GM23338 (cell line): Measurements from ENCODE around the gene P2RY13. TPM values are rescaled to one million over a fixed set of nuclear protein-coding genes. Genes with fewer than 3 reads are reported as not detected.

Source experiments
- ATAC-seq: fragments of 200-7000 bp; cut with Tn5 transposase; 3 replicates; pipeline ENCODE4 v1.9.1; 2020
- DNase-seq: peaks from one replicate; pipeline ENCODE4 v3.0.0-alpha.2; 2015; ENCODE audit warnings: low spot score
- H2AFZ ChIP-seq: fragments of 200-600 bp; sonication (generic); 2 replicates; pipeline ENCODE4 v1.8.0; 2016; ENCODE audit warnings: antibody characterized with exemption, mild to moderate bottlenecking, moderate library complexity
- H3F3A ChIP-seq: fragments of 200-600 bp; sonication (generic); replicated peaks from 2 replicates; pipeline ENCODE4 v1.8.0; 2017; ENCODE audit warnings: antibody characterized with exemption, mixed run types, low read depth
- H3K27ac ChIP-seq: fragments of 200-600 bp; sonication (generic); 2 replicates; pipeline ENCODE4 v1.6.1; 2016; ENCODE audit warnings: low read depth
- H3K27me3 ChIP-seq: fragments of 200-600 bp; sonication (generic); 2 replicates; pipeline ENCODE4 v1.8.0; 2016; ENCODE audit warnings: mild to moderate bottlenecking, mixed run types, moderate library complexity; ENCODE audit not compliant: insufficient read depth
- H3K36me3 ChIP-seq: fragments of 200-600 bp; sonication (generic); 2 replicates; pipeline ENCODE4 v1.8.0; 2016; ENCODE audit warnings: mild to moderate bottlenecking; ENCODE audit not compliant: insufficient read depth
- H3K4me1 ChIP-seq: fragments of 200-600 bp; sonication (generic); 2 replicates; pipeline ENCODE4 v1.8.0; 2016; ENCODE audit warnings: mild to moderate bottlenecking, moderate library complexity; ENCODE audit not compliant: insufficient read depth
- H3K4me2 ChIP-seq: fragments of 200-600 bp; sonication (generic); 2 replicates; pipeline ENCODE4 v1.7.1; 2017; ENCODE audit warnings: mixed run types
- H3K4me3 ChIP-seq: fragments of 200-600 bp; sonication (generic); 2 replicates; pipeline ENCODE4 v1.6.1; 2016; ENCODE audit warnings: mixed run types
- H3K79me2 ChIP-seq: fragments of 200-600 bp; sonication (generic); replicated peaks from 2 replicates; pipeline ENCODE4 v1.8.0; 2017; ENCODE audit warnings: mild to moderate bottlenecking; ENCODE audit not compliant: insufficient read depth
- H3K9me2 ChIP-seq: fragments of 200-600 bp; sonication (generic); 2 replicates; pipeline ENCODE4 v1.8.0; 2017; ENCODE audit not compliant: insufficient read depth
- H4K20me1 ChIP-seq: fragments of 200-600 bp; sonication (generic); replicated peaks from 2 replicates; pipeline ENCODE4 v1.8.0; 2017; ENCODE audit warnings: mild to moderate bottlenecking; ENCODE audit not compliant: insufficient read depth
- H3K27ac Mint-ChIP-seq: 2 replicates; pipeline ENCODE4 v1.8.0; 2020; ENCODE audit warnings: inconsistent platforms, mild to moderate bottlenecking, moderate library complexity, mixed read lengths
- H3K27me3 Mint-ChIP-seq: 3 replicates; pipeline ENCODE4 v1.8.0; 2022; ENCODE audit warnings: low read depth, mild to moderate bottlenecking, moderate library complexity, mixed read lengths, inconsistent platforms; ENCODE audit not compliant: insufficient read depth, poor library complexity
- H3K36me3 Mint-ChIP-seq: 3 replicates; pipeline ENCODE4 v1.8.0; 2021; ENCODE audit warnings: low read depth, mild to moderate bottlenecking, inconsistent platforms, moderate library complexity, mixed read lengths
- H3K4me1 Mint-ChIP-seq: 3 replicates; pipeline ENCODE4 v1.8.0; 2020; ENCODE audit warnings: mild to moderate bottlenecking, inconsistent platforms, mixed read lengths
- H3K4me3 Mint-ChIP-seq: 3 replicates; pipeline ENCODE4 v1.8.0; 2021; ENCODE audit warnings: moderate library complexity, mild to moderate bottlenecking, inconsistent platforms, mixed read lengths
- H3K9me3 Mint-ChIP-seq: 3 replicates; pipeline ENCODE4 v1.8.0; 2020; ENCODE audit warnings: moderate library complexity, mild to moderate bottlenecking, inconsistent platforms, mixed read lengths
- CREB1 ChIP-seq: fragments of 250-450 bp; sonication (Bioruptor Pico); IDR thresholded peaks from 2 replicates; pipeline ENCODE4 v1.5.0; 2020; ENCODE audit warnings: low read depth, mild to moderate bottlenecking, moderate library complexity
- CTCF ChIP-seq, 2 experiments: fragments of 200-600 bp in 1 of 2; sonication (generic) in 1 of 2; conservative IDR thresholded peaks; 2 replicates each; pipeline versions ENCODE4 v1.5.1 to v1.6.1; 2016 to 2017; ENCODE audit warnings: antibody characterized with exemption in 2 of 2, low read depth in 2 of 2, mild to moderate bottlenecking in 2 of 2, moderate library complexity in 1 of 2
- ETS1 ChIP-seq: IDR thresholded peaks from 2 replicates; pipeline ENCODE4 v1.6.1; 2016; ENCODE audit warnings: antibody characterized with exemption
- EZH2 ChIP-seq: fragments of 200-600 bp; sonication (generic); IDR thresholded peaks from one replicate; pipeline ENCODE4 v1.8.0; 2017; ENCODE audit warnings: antibody characterized with exemption, mild to moderate bottlenecking, low read depth; ENCODE audit not compliant: unreplicated experiment
- NANOG ChIP-seq: IDR thresholded peaks from 2 replicates; pipeline ENCODE4 v1.6.1; 2016; ENCODE audit warnings: antibody characterized with exemption, borderline replicate concordance
- POLR2AphosphoS5 ChIP-seq: IDR thresholded peaks from 2 replicates; pipeline ENCODE4 v1.6.1; 2016; ENCODE audit warnings: antibody characterized with exemption, low read depth
- REST ChIP-seq: IDR thresholded peaks from one replicate; pipeline ENCODE4 v1.6.1; 2018; ENCODE audit warnings: antibody characterized with exemption; ENCODE audit not compliant: unreplicated experiment
- STAT1 ChIP-seq: IDR thresholded peaks from one replicate; pipeline ENCODE4 v1.6.1; 2016; ENCODE audit warnings: antibody characterized with exemption; ENCODE audit not compliant: unreplicated experiment
- ZNF114 ChIP-seq: fragments of 250-450 bp; sonication (Bioruptor Pico); IDR thresholded peaks from 2 replicates; pipeline ENCODE4 v1.5.0; 2020; ENCODE audit warnings: mild to moderate bottlenecking, moderate library complexity
- ZNF331 ChIP-seq: fragments of 250-450 bp; sonication (Bioruptor Pico); IDR thresholded peaks from 2 replicates; pipeline ENCODE4 v1.5.0; 2020; ENCODE audit warnings: low read depth, mild to moderate bottlenecking, moderate library complexity
- ZNF462 ChIP-seq: fragments of 250-450 bp; sonication (Bioruptor Pico); IDR thresholded peaks from 2 replicates; pipeline ENCODE4 v1.5.0; 2020; ENCODE audit warnings: mild to moderate bottlenecking, moderate library complexity
- polyA plus RNA-seq: library from polyadenylated mRNA; unstranded; fragments of >200 nt; fragmentation: Nextera tagmentation; extraction: Ambion mirVana; gene quantifications from 2 replicates; pipeline ENCODE4 v1.2.1, GENCODE V29; 2016
- total RNA-seq: library from RNA; depleted of rRNA; stranded (reverse); fragments of >200 nt; shearing (Covaris generic); gene quantifications from 2 replicates; pipeline ENCODE4 v1.2.3, GENCODE V29; 2014

The P2RY13 gene
- total and polyA plus RNA-seq, 2 experiments from 2014 or later, result 0.68 TPM; not detected in 1

GRCh38 chr3:151322511-151322910 lies 6.8 kb downstream of the P2RY13 start (continued):
- no peak for TF ChIP-seq STAT1
- no peak for TF ChIP-seq ZNF114
- no peak for TF ChIP-seq EZH2
- TF ChIP-seq ZNF462 (CRISPR knock-in tag), result no peak
- no peak for TF ChIP-seq POLR2AphosphoS5

GRCh38 chr3:151321526-151321925 lies 7.8 kb downstream of the P2RY13 start:
- peaks cover 15% of the 10 kb centered on the region for H3K4me1 Mint-ChIP-seq
- peaks cover 3% of the 10 kb centered on the region for H3K9me2 ChIP-seq
- DNase-seq (no peak), ATAC-seq (no peak)
- H3F3A ChIP-seq, result no peaks in the 10 kb centered on the region
- peaks cover 4% of the 10 kb centered on the region; the same call in 1 of the 3 replicates for H3K36me3 Mint-ChIP-seq
- no peaks in the 10 kb centered on the region for H3K36me3 ChIP-seq
- H3K4me1 ChIP-seq, result peaks cover 13% of the 10 kb centered on the region
- H3K27ac ChIP-seq, result no peak overlapping the region
- H3K4me3 Mint-ChIP-seq, result no peak overlapping the region
- no peak overlapping the region for H2AFZ ChIP-seq
- no peak overlapping the region for H3K4me2 ChIP-seq
- H3K27ac Mint-ChIP-seq, result no peak overlapping the region
- H4K20me1 ChIP-seq, result no peaks in the 10 kb centered on the region
- no peaks in the 10 kb centered on the region for H3K27me3 ChIP-seq
- H3K27me3 Mint-ChIP-seq, result no peaks in the 10 kb centered on the region
- H3K79me2 ChIP-seq, result no peaks in the 10 kb centered on the region
- no peak overlapping the region for H3K4me3 ChIP-seq
- H3K9me3 Mint-ChIP-seq, result no peaks in the 10 kb centered on the region
- no peak for TF ChIP-seq POLR2AphosphoS5
- TF ChIP-seq CREB1 (CRISPR knock-in tag), result no peak
- TF ChIP-seq REST, result no peak
- TF ChIP-seq ETS1, result no peak
- no peak for TF ChIP-seq ZNF331 (CRISPR knock-in tag)
- no peak for TF ChIP-seq NANOG
- TF ChIP-seq CTCF (conservative IDR thresholded peaks at IDR 0.05; ENCODE audit: low read depth in 2 of 2), result no peak
- TF ChIP-seq ZNF114, result no peak
